OCI-LY7 (cell line): ENCODE measurements around the gene KCNT1. TPM values are rescaled to one million over a fixed set of nuclear protein-coding genes. Genes with fewer than 3 reads are reported as not detected.

ENCODE experiments used
- BruUV-seq: library from RNA; stranded (reverse); fragments of 400-500 nt; replicated peaks from 2 replicates; lab custom pipeline; 2021; lab: Mats Ljungman, UMichigan
- CTCF ChIA-PET: fragments of 300-600 bp; sonication (Branson Sonifier 250); formaldehyde crosslinking; loops from one replicate; lab custom pipeline; 2022; ENCODE audit warnings: antibody characterized with exemption; ENCODE audit not compliant: unreplicated experiment; lab: Charles Lee
- POLR2A ChIA-PET: fragments of 300-600 bp; sonication (Branson Sonifier 250); formaldehyde crosslinking; loops from one replicate; lab custom pipeline; 2022; ENCODE audit warnings: antibody characterized with exemption; lab: Charles Lee
- DNase-seq: peaks from one replicate; pipeline ENCODE4 v3.0.0-alpha.2; 2015; ENCODE audit warnings: low spot score
- H2AFZ ChIP-seq: fragments of 200-600 bp; sonication (generic), shearing (Covaris generic); 2 replicates; pipeline ENCODE4 v1.6.1; 2014; ENCODE audit warnings: mild to moderate bottlenecking, antibody characterized with exemption, low read length, moderate library complexity
- H3K27ac ChIP-seq: fragments of 200-600 bp; sonication (generic); 2 replicates; pipeline ENCODE4 v1.5.1; 2014; ENCODE audit warnings: mixed run types, low read depth, mild to moderate bottlenecking, moderate library complexity, low read length, inconsistent platforms; ENCODE audit not compliant: poor library complexity, severe bottlenecking
- H3K36me3 ChIP-seq: fragments of 200-600 bp; sonication (generic); 2 replicates; pipeline ENCODE4 v1.6.1; 2014; ENCODE audit warnings: mild to moderate bottlenecking, antibody characterized with exemption, low read length, moderate library complexity, mixed read lengths; ENCODE audit not compliant: insufficient read depth
- H3K4me1 ChIP-seq: fragments of 200-600 bp; sonication (generic); 2 replicates; pipeline ENCODE4 v1.5.1; 2014; ENCODE audit warnings: mild to moderate bottlenecking, low read length; ENCODE audit not compliant: insufficient read depth, poor library complexity, severe bottlenecking
- H3K4me2 ChIP-seq: fragments of 200-600 bp; sonication (generic); 2 replicates; pipeline ENCODE4 v1.6.1; 2014; ENCODE audit warnings: mild to moderate bottlenecking, low read length
- H3K4me3 ChIP-seq: fragments of 200-600 bp; sonication (generic); 2 replicates; pipeline ENCODE4 v1.5.1; 2014; ENCODE audit warnings: mild to moderate bottlenecking, low read depth, low read length; ENCODE audit not compliant: poor library complexity, severe bottlenecking
- H3K79me2 ChIP-seq: fragments of 200-600 bp; sonication (generic); 2 replicates; pipeline ENCODE4 v1.6.1; 2016; ENCODE audit warnings: low read depth, mild to moderate bottlenecking, low read length, moderate library complexity, mixed read lengths; ENCODE audit not compliant: insufficient read depth
- H3K9me2 ChIP-seq: fragments of 200-600 bp; sonication (generic); 2 replicates; pipeline ENCODE4 v1.6.1; 2016; ENCODE audit warnings: mild to moderate bottlenecking, low read length, mixed read lengths; ENCODE audit not compliant: insufficient read depth
- H3K9me3 ChIP-seq: fragments of 200-600 bp; sonication (generic); 2 replicates; pipeline ENCODE4 v1.6.1; 2014; ENCODE audit warnings: mild to moderate bottlenecking, mixed run types, low read length, mixed read lengths
- H4K20me1 ChIP-seq: fragments of 200-600 bp; sonication (generic); 2 replicates; pipeline ENCODE4 v1.6.1; 2014; ENCODE audit warnings: mild to moderate bottlenecking, antibody characterized with exemption, low read length, moderate library complexity, mixed read lengths; ENCODE audit not compliant: insufficient read depth
- CTCF ChIP-seq: fragments of 200-600 bp; sonication (generic); conservative IDR thresholded peaks from 2 replicates; pipeline ENCODE4 v1.5.1; 2014; ENCODE audit warnings: mild to moderate bottlenecking, antibody characterized with exemption, low read length, moderate library complexity, mixed read lengths
- EZH2phosphoT487 ChIP-seq: fragments of 200-600 bp; sonication (generic); IDR thresholded peaks from 2 replicates; pipeline ENCODE4 v1.6.1; 2018; ENCODE audit warnings: low read depth, borderline replicate concordance, mild to moderate bottlenecking, mixed run types, antibody characterized with exemption, low read length, moderate library complexity, mixed read lengths
- intact Hi-C: fragments of 100-400 bp; cut with micrococcal nuclease; formaldehyde crosslinking; loops from one replicate; pipeline ENCODE4 v1.10.0; 2022; ENCODE audit not compliant: unreplicated experiment
- total RNA-seq, 2 experiments: library from RNA; depleted of rRNA in 1 of 2; stranded (reverse); fragments of >200 nt in 1 of 2; shearing (Covaris generic) in 1 of 2; gene quantifications; 2 replicates each; pipeline ENCODE4 v1.2.3, GENCODE V29; 2014 to 2022

KCNT1 gene
- total RNA-seq, 2 experiments from 2014 or later = not detected

- intact Hi-C loops = no loop called here
- no peaks in the 10 kb centered on the region for H4K20me1 ChIP-seq
- ChIA-PET POLR2A (interaction anchor here (0.7 kb wide), 1 partner anchor 539 kb away, joined by 3 read pairs; no protein-coding TSS in a partner anchor), CTCF (no interaction called here)
- H3K4me3 ChIP-seq = no peak overlapping the region
- no peak overlapping the region for H2AFZ ChIP-seq
- DNase-seq = no peak
- H3K36me3 ChIP-seq = no peaks in the 10 kb centered on the region
- H3K4me2 ChIP-seq = no peak overlapping the region
- no peaks in the 10 kb centered on the region for H3K4me1 ChIP-seq
- TF ChIP-seq EZH2phosphoT487 (no peak), CTCF (no peak)
- no peak overlapping the region for H3K27ac ChIP-seq
- BruUV-seq = no TSS peak
- H3K79me2 ChIP-seq = no peaks in the 10 kb centered on the region
- no peaks in the 10 kb centered on the region for H3K9me2 ChIP-seq
- H3K9me3 ChIP-seq = no peaks in the 10 kb centered on the region
Observed at GRCh38 chr9:135780626-135781025, 78.6 kb downstream of the KCNT1 start.

DNA sequence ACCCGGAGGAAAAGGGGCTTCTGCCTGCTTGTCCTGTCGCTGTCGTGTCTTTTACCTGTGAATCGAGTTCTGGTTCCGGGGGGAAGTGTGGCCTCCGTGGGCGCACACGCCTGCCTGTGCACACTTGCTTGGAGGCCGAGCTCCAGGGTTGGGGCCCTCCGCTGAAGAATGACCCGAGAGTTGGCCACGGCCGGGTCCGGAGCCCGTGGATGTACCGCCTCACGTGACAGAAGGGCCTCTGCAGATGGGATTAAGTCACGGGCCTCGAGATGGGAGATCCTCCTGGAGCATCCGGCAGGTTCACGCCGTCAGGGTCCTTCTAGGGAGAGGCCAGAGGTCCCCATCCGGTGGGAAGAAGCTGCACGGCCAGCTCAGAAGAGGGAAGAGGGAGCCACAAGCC, 81.0 kb downstream of the KCNT1 start:
- DNase-seq = no peak
- no peaks in the 10 kb centered on the region for H4K20me1 ChIP-seq
- no peaks in the 10 kb centered on the region for H3K9me2 ChIP-seq
- H3K9me3 ChIP-seq = no peaks in the 10 kb centered on the region
- no peak overlapping the region for H2AFZ ChIP-seq
- BruUV-seq = no TSS peak
- no peak overlapping the region for H3K27ac ChIP-seq
- TF ChIP-seq CTCF (no peak), EZH2phosphoT487 (no peak)
- CTCF ChIA-PET = no interaction called here
- intact Hi-C loops = no loop called here
- no peaks in the 10 kb centered on the region for H3K79me2 ChIP-seq
- no peak overlapping the region for H3K4me3 ChIP-seq
- H3K4me1 ChIP-seq = no peaks in the 10 kb centered on the region
- no peaks in the 10 kb centered on the region for H3K36me3 ChIP-seq
- POLR2A ChIA-PET = no interaction called here
- H3K4me2 ChIP-seq = no peak overlapping the region

- intact Hi-C loops = no loop called here
- no peak overlapping the region for H3K4me3 ChIP-seq
- no peaks in the 10 kb centered on the region for H3K36me3 ChIP-seq
- ChIA-PET POLR2A (no interaction called here), CTCF (no interaction called here)
- DNase-seq = no peak
- TF ChIP-seq EZH2phosphoT487 (no peak), CTCF (no peak)
- H3K9me2 ChIP-seq = no peaks in the 10 kb centered on the region
- no peak overlapping the region for H3K27ac ChIP-seq
- no peaks in the 10 kb centered on the region for H3K79me2 ChIP-seq
- H4K20me1 ChIP-seq = no peaks in the 10 kb centered on the region
- H3K4me2 ChIP-seq = no peak overlapping the region
- no peaks in the 10 kb centered on the region for H3K4me1 ChIP-seq
- H3K9me3 ChIP-seq = no peaks in the 10 kb centered on the region
- BruUV-seq = no TSS peak
- H2AFZ ChIP-seq = no peak overlapping the region
Observed at GRCh38 chr9:135783540-135784245, 81.7 kb downstream of the KCNT1 start.
